SK-N-SH (cell line): Measurements from ENCODE around the gene PTPA. TPM values are rescaled to one million over a fixed set of nuclear protein-coding genes. Genes with fewer than 3 reads are reported as not detected.

Experiments
- CTCF ChIA-PET: fragments of 300-600, 350-600 bp; formaldehyde crosslinking; extraction: SDS; loops from one replicate; lab custom pipeline; 2021; lab: Yijun Ruan, JAX
- POLR2A ChIA-PET: fragments of 350-600 bp; sonication (Branson Sonifier 250); formaldehyde crosslinking; extraction: SDS; loops from one replicate; lab custom pipeline; 2020; ENCODE audit warnings: antibody characterized with exemption, inconsistent platforms; lab: Yijun Ruan, JAX
- DNase-seq: peaks from one replicate; pipeline ENCODE4 v3.0.0; 2012
- H2AFZ ChIP-seq: fragments of 200-600 bp; sonication (generic); 2 replicates; pipeline ENCODE4 v1.8.1; 2016; ENCODE audit warnings: antibody characterized with exemption, mild to moderate bottlenecking, low read depth
- H3F3A ChIP-seq: fragments of 200-600 bp; sonication (generic); replicated peaks from 2 replicates; pipeline ENCODE3; 2016; ENCODE audit warnings: antibody characterized with exemption, mild to moderate bottlenecking; ENCODE audit not compliant: insufficient read depth
- H3K27ac ChIP-seq, 2 experiments: fragments of 200-500 bp in 1 of 2; fragments of 200-600 bp in 1 of 2; sonication (Bioruptor generic) in 1 of 2; sonication (generic), shearing (Covaris generic) in 1 of 2; 2 replicates each; pipeline versions ENCODE4 v1.5.1 to v1.6.1; 2014 to 2016; ENCODE audit warnings: low read depth in 2 of 2, inconsistent platforms in 1 of 2, low read length in 1 of 2, mild to moderate bottlenecking in 1 of 2, mixed read lengths in 1 of 2
- H3K27me3 ChIP-seq: fragments of 200-600 bp; sonication (generic), shearing (Covaris generic); 2 replicates; pipeline ENCODE4 v1.6.1; 2016; ENCODE audit warnings: mixed run types; ENCODE audit not compliant: insufficient read depth
- H3K36me3 ChIP-seq, 2 experiments: fragments of 200-500 bp in 1 of 2; fragments of 200-600 bp in 1 of 2; sonication (Bioruptor generic) in 1 of 2; sonication (generic) in 1 of 2; replicated peaks in 1 of 2; 2 replicates each; pipeline versions ENCODE3 to v1.5.1; 2014 to 2016; ENCODE audit warnings: low read length in 1 of 2, mild to moderate bottlenecking in 1 of 2; ENCODE audit not compliant: insufficient read depth in 2 of 2, control insufficient read depth in 1 of 2
- H3K4me1 ChIP-seq, 2 experiments: fragments of 200-500 bp in 1 of 2; fragments of 200-600 bp in 1 of 2; sonication (Bioruptor generic) in 1 of 2; sonication (generic), shearing (Covaris generic) in 1 of 2; 2 replicates each; pipeline versions ENCODE4 v1.5.1 to v1.6.1; 2014 to 2016; ENCODE audit warnings: low read depth in 1 of 2, low read length in 1 of 2, mixed run types in 1 of 2; ENCODE audit not compliant: insufficient read depth in 2 of 2, control insufficient read depth in 1 of 2
- H3K4me2 ChIP-seq: fragments of 200-600 bp; sonication (generic), shearing (Covaris generic); 2 replicates; pipeline ENCODE4 v1.6.1; 2017; ENCODE audit warnings: mixed run types
- H3K4me3 ChIP-seq, 2 experiments: fragments of 200-500 bp in 1 of 2; fragments of 200-600 bp in 1 of 2; sonication (Bioruptor generic) in 1 of 2; sonication (generic), shearing (Covaris generic) in 1 of 2; 2 replicates each; pipeline versions ENCODE4 v1.5.1 to v1.8.1; 2014 to 2016; ENCODE audit warnings: low read depth in 2 of 2, inconsistent platforms in 1 of 2, low read length in 1 of 2, mild to moderate bottlenecking in 1 of 2, mixed read lengths in 1 of 2, moderate library complexity in 1 of 2
- H3K79me2 ChIP-seq: fragments of 200-600 bp; sonication (generic); 2 replicates; pipeline ENCODE4 v1.8.1; 2017; ENCODE audit warnings: mild to moderate bottlenecking; ENCODE audit not compliant: insufficient read depth
- H3K9ac ChIP-seq: fragments of 200-600 bp; sonication (generic); 2 replicates; pipeline ENCODE4 v1.6.1; 2017; ENCODE audit warnings: mixed run types
- H3K9me2 ChIP-seq: fragments of 200-600 bp; sonication (generic); 2 replicates; pipeline ENCODE4 v1.6.1; 2017; ENCODE audit warnings: mixed run types
- H3K9me3 ChIP-seq: fragments of 200-600 bp; sonication (generic); 2 replicates; pipeline ENCODE4 v1.6.1; 2017; ENCODE audit warnings: mixed run types, mild to moderate bottlenecking, moderate library complexity
- H4K20me1 ChIP-seq: fragments of 200-600 bp; sonication (generic); 2 replicates; pipeline ENCODE4 v1.6.1; 2017; ENCODE audit warnings: mild to moderate bottlenecking, mixed run types; ENCODE audit not compliant: insufficient read depth
- CTCF ChIP-seq: fragments of 200-600 bp; sonication (generic); IDR thresholded peaks from 2 replicates; pipeline ENCODE4 v1.6.1; 2017; ENCODE audit warnings: antibody characterized with exemption, mild to moderate bottlenecking, moderate library complexity
- ELF1 ChIP-seq: IDR thresholded peaks from 2 replicates; pipeline ENCODE4 v1.4.0; 2012
- EZH2phosphoT487 ChIP-seq: fragments of 200-600 bp; sonication (generic); IDR thresholded peaks from 2 replicates; pipeline ENCODE4 v1.6.1; 2017; ENCODE audit warnings: low read depth, mixed run types, mild to moderate bottlenecking, antibody characterized with exemption, moderate library complexity, borderline replicate concordance
- FOXJ3 ChIP-seq: sonication (generic); formaldehyde crosslinking; IDR thresholded peaks from 2 replicates; pipeline ENCODE4 v1.5.1; 2020; ENCODE audit warnings: mild to moderate bottlenecking, missing genetic modification reagents
- GATA2 ChIP-seq: sonication (generic); formaldehyde crosslinking; IDR thresholded peaks from 2 replicates; pipeline ENCODE4 v1.5.0; 2020; ENCODE audit warnings: mild to moderate bottlenecking, missing genetic modification reagents
- MAX ChIP-seq: IDR thresholded peaks from 2 replicates; pipeline ENCODE4 v1.4.0; 2012; ENCODE audit warnings: low read depth
- NFIC ChIP-seq: IDR thresholded peaks from 2 replicates; pipeline ENCODE4 v1.4.0; 2012; ENCODE audit warnings: borderline replicate concordance
- PBX3 ChIP-seq: IDR thresholded peaks from 2 replicates; pipeline ENCODE4; 2012
- RAD21 ChIP-seq: IDR thresholded peaks from 2 replicates; pipeline ENCODE4 v1.6.1; 2012; ENCODE audit warnings: mild to moderate bottlenecking, low read length
- RXRA ChIP-seq: IDR thresholded peaks from 2 replicates; pipeline ENCODE4 v1.4.0; 2012; ENCODE audit warnings: low read depth, mild to moderate bottlenecking, borderline replicate concordance
- SIN3A ChIP-seq: IDR thresholded peaks from 2 replicates; pipeline ENCODE4 v1.6.1; 2012; ENCODE audit warnings: low read depth, mild to moderate bottlenecking, low read length, moderate library complexity, borderline replicate concordance
- SMC3 ChIP-seq: IDR thresholded peaks from 2 replicates; pipeline ENCODE4 v1.6.1; 2012; ENCODE audit warnings: low read depth, low read length, improper control_type of control experiment
- TAF1 ChIP-seq: IDR thresholded peaks from 2 replicates; pipeline ENCODE4 v1.6.1; 2012; ENCODE audit warnings: low read depth, mild to moderate bottlenecking, low read length, moderate library complexity, borderline replicate concordance
- TCF12 ChIP-seq: IDR thresholded peaks from 2 replicates; pipeline ENCODE4 v1.4.0; 2012
- USF1 ChIP-seq: IDR thresholded peaks from 2 replicates; pipeline ENCODE4 v1.4.0; 2012; ENCODE audit warnings: low read depth, borderline replicate concordance
- USF2 ChIP-seq: fragments of 150-350 bp; IDR thresholded peaks from 2 replicates; pipeline ENCODE4 v1.6.1; 2017; ENCODE audit warnings: antibody characterized with exemption, low read length, low read depth, borderline replicate concordance
- WGBS: methylation state at CpG from one replicate; pipeline ENCODE4 v1.1.6; 2017; ENCODE audit warnings: low lambda C conversion rate; 5-methylcytosine and 5-hydroxymethylcytosine counted together
- polyA plus RNA-seq, 3 experiments: library from polyadenylated mRNA; depleted of rRNA; stranded (reverse); fragments of >200 nt; gene quantifications; 2 replicates each; pipeline ENCODE4 v1.2.3, GENCODE V29; 2012

The PTPA gene
- polyA plus RNA-seq, 1 of the 3 experiments (the other 2 are of a cell fraction), result 130 TPM

- H3K79me2 ChIP-seq, result peaks cover 37% of the 10 kb centered on the region
- peak overlapping the region; percentile 99 for H3K9ac ChIP-seq
- no peak overlapping the region for H2AFZ ChIP-seq
- H3K4me1 ChIP-seq, result peaks cover 14 to 19% of the 10 kb centered on the region in 2 experiments; a peak in 3 of 4 replicates
- H3K36me3 ChIP-seq, result peaks cover 0 to 10% of the 10 kb centered on the region in 2 experiments
- TF ChIP-seq USF2, result no peak
- no peak for TF ChIP-seq CTCF
- TF ChIP-seq NFIC, result no peak
- no peaks in the 10 kb centered on the region for H3K9me2 ChIP-seq
- peaks cover 28% of the 10 kb centered on the region for H3F3A ChIP-seq
- no peaks in the 10 kb centered on the region for H3K27me3 ChIP-seq
- peak overlapping the region; percentile 96 to 97 for H3K27ac ChIP-seq
- H3K4me3 ChIP-seq, result peak overlapping the region; percentile 90 to 98
- H3K9me3 ChIP-seq, result no peaks in the 10 kb centered on the region
- H4K20me1 ChIP-seq, result peaks cover 19% of the 10 kb centered on the region
- DNase-seq, result no peak
- CTCF ChIA-PET, result interaction anchor here (1.5 to 9.3 kb wide), 11 partner anchors 22 to 449 kb away, joined by 3 to 193 read pairs (median 27); partner anchors contain the start of gene NTMT1
- peak overlapping the region; percentile 91 for H3K4me2 ChIP-seq
- 8% methylated on average over 10 of the region's 10 CpGs for WGBS
- POLR2A ChIA-PET, result interaction anchor here (0.6 to 2.4 kb wide), 8 partner anchors 145 to 434 kb away, joined by 3 to 21 read pairs (median 7); no protein-coding TSS in a partner anchor
These were observed 64.3 kb downstream of the PTPA start for GRCh38 chr9:129175515-129175824.

- under 1% methylated on average over 46 of the region's 47 CpGs for WGBS
- no peak overlapping the region for H2AFZ ChIP-seq
- TF ChIP-seq RXRA (no peak), TCF12 (peak; percentile 25; the same call in 1 of the 2 replicates), EZH2phosphoT487 (no peak), RAD21 (no peak), MAX (0 out of 2 replicates have a peak, but pooled peaks have one; percentile 15), SMC3 (no peak), GATA2 (CRISPR knock-in tag) (no peak), FOXJ3 (no peak), USF1 (no peak; the same call in 1 of the 2 replicates), ELF1 (peak; percentile 52), TAF1 (no peak), SIN3A (0 out of 2 replicates have a peak, but pooled peaks have one; percentile 43), PBX3 (peak; percentile 14; the same call in 1 of the 2 replicates)
These were observed 64.8 kb downstream of the PTPA start for GRCh38 chr9:129175825-129176633.

More at GRCh38 chr9:129175825-129176633, 64.8 kb downstream of the PTPA start:
- CTCF ChIA-PET, result interaction anchor here (2.3 to 9.3 kb wide), 8 partner anchors 35 to 448 kb away, joined by 9 to 193 read pairs (median 30); no protein-coding TSS in a partner anchor
- Histone ChIP-seq H3K27me3 (no peaks in the 10 kb centered on the region), H4K20me1 (peaks cover 19% of the 10 kb centered on the region), H3K4me1 (peaks cover 14 to 19% of the 10 kb centered on the region in 2 experiments; a peak in 3 of 4 replicates), H3K4me3 (peak overlapping the region; percentile 90 to 98), H3K36me3 (peaks cover 0 to 10% of the 10 kb centered on the region in 2 experiments), H3K9me2 (no peaks in the 10 kb centered on the region), H3K79me2 (peaks cover 37% of the 10 kb centered on the region), H3K27ac (peak overlapping the region; percentile 96 to 97), H3K9me3 (no peaks in the 10 kb centered on the region), H3K9ac (peak overlapping the region; percentile 99), H3K4me2 (peak overlapping the region; percentile 91), H3F3A (peaks cover 26% of the 10 kb centered on the region)
- POLR2A ChIA-PET, result interaction anchor here (0.6 to 3.5 kb wide), 8 partner anchors 144 to 321 kb away, joined by 3 to 37 read pairs (median 11); no protein-coding TSS in a partner anchor
- DNase-seq, result peak; percentile 77
